Neuronal stem cell (in vitro differentiated cells): ENCODE results near the gene NUDT14.

Experiments used
- DNase-seq: peaks from one replicate; pipeline ENCODE4 v3.0.0-alpha.2; 2013; ENCODE audit warnings: low spot score
- H2AFZ ChIP-seq: one replicate; pipeline ENCODE4 v1.6.1; 2013; ENCODE audit warnings: mild to moderate bottlenecking, low read length, inconsistent platforms
- H2AK5ac ChIP-seq: 2 replicates; pipeline ENCODE4 v1.6.1; 2013; ENCODE audit warnings: low read depth, mild to moderate bottlenecking, inconsistent platforms, low read length, moderate library complexity, mixed read lengths
- H2BK120ac ChIP-seq: 2 replicates; pipeline ENCODE4 v1.6.1; 2013; ENCODE audit warnings: low read depth, mild to moderate bottlenecking, inconsistent platforms, low read length, moderate library complexity, mixed read lengths
- H2BK12ac ChIP-seq: one replicate; pipeline ENCODE4 v1.6.1; 2013; ENCODE audit warnings: low read length, inconsistent platforms
- H2BK15ac ChIP-seq: 2 replicates; pipeline ENCODE4 v1.6.1; 2013; ENCODE audit warnings: mild to moderate bottlenecking, low read length, inconsistent platforms, mixed read lengths
- H2BK5ac ChIP-seq: one replicate; pipeline ENCODE4 v1.6.1; 2013; ENCODE audit warnings: inconsistent platforms, mild to moderate bottlenecking, low read length, moderate library complexity
- H3K14ac ChIP-seq: one replicate; pipeline ENCODE4 v1.6.1; 2013; ENCODE audit warnings: low read length, inconsistent platforms
- H3K18ac ChIP-seq: 2 replicates; pipeline ENCODE4 v1.6.1; 2013; ENCODE audit warnings: low read length, inconsistent platforms
- H3K23ac ChIP-seq: 2 replicates; pipeline ENCODE4 v1.6.1; 2013; ENCODE audit warnings: low read depth, mild to moderate bottlenecking, mixed read lengths, low read length, inconsistent platforms; ENCODE audit not compliant: poor library complexity
- H3K27ac ChIP-seq: replicated peaks from 3 replicates; pipeline ENCODE4 v1.5.1; 2013; ENCODE audit warnings: low read length, inconsistent platforms
- H3K27me3 ChIP-seq, 3 experiments: 2 replicates each; pipeline ENCODE4 v1.6.1; 2013; ENCODE audit warnings: low read length in 3 of 3, mild to moderate bottlenecking in 2 of 3, inconsistent platforms in 1 of 3, low read depth in 1 of 3, mixed read lengths in 1 of 3, moderate library complexity in 1 of 3; ENCODE audit not compliant: control insufficient read depth in 3 of 3, insufficient read depth in 3 of 3
- H3K36me3 ChIP-seq, 2 donors: replicated peaks in 1 of 2; 2 replicates each; pipeline ENCODE4 v1.6.1; 2013; ENCODE audit warnings: low read length in 2 of 2; ENCODE audit not compliant: control insufficient read depth in 2 of 2, insufficient read depth in 2 of 2
- H3K4ac ChIP-seq: 2 replicates; pipeline ENCODE4 v1.6.1; 2013; ENCODE audit warnings: inconsistent platforms, mild to moderate bottlenecking, low read length, moderate library complexity
- H3K4me1 ChIP-seq, 2 donors: 1 replicate in 1 of 2; 2 replicates in 1 of 2; pipeline ENCODE4 v1.6.1; 2013; ENCODE audit warnings: low read length in 2 of 2, low read depth in 1 of 2; ENCODE audit not compliant: control insufficient read depth in 2 of 2, insufficient read depth in 1 of 2
- H3K4me2 ChIP-seq: one replicate; pipeline ENCODE4 v1.6.1; 2013; ENCODE audit warnings: mild to moderate bottlenecking, low read length, inconsistent platforms; ENCODE audit not compliant: insufficient read depth, poor library complexity, severe bottlenecking
- H3K4me3 ChIP-seq, 2 donors: 2 replicates each; pipeline ENCODE4 v1.5.1; 2013; ENCODE audit warnings: low read length in 2 of 2, mild to moderate bottlenecking in 2 of 2, inconsistent platforms in 1 of 2, moderate library complexity in 1 of 2
- H3K79me1 ChIP-seq: one replicate; pipeline ENCODE4 v1.6.1; 2013; ENCODE audit warnings: low read depth, mild to moderate bottlenecking, inconsistent platforms, low read length, moderate library complexity
- H3K9ac ChIP-seq: one replicate; pipeline ENCODE4 v1.6.1; 2013; ENCODE audit warnings: mild to moderate bottlenecking, low read depth, low read length, inconsistent platforms; ENCODE audit not compliant: poor library complexity
- H3K9me3 ChIP-seq, 2 donors: replicated peaks in 1 of 2; 2 replicates each; pipeline versions ENCODE3 to v1.6.1; 2013; ENCODE audit warnings: low read length in 2 of 2, mild to moderate bottlenecking in 2 of 2, inconsistent platforms in 1 of 2, low read depth in 1 of 2, mixed read lengths in 1 of 2, moderate library complexity in 1 of 2; ENCODE audit not compliant: control insufficient read depth in 2 of 2, insufficient read depth in 1 of 2
- H4K8ac ChIP-seq: one replicate; pipeline ENCODE4 v1.6.1; 2013; ENCODE audit warnings: low read depth, mild to moderate bottlenecking, inconsistent platforms, low read length, moderate library complexity
- H4K91ac ChIP-seq: one replicate; pipeline ENCODE4 v1.6.1; 2013; ENCODE audit warnings: low read length, low read depth, mild to moderate bottlenecking, inconsistent platforms; ENCODE audit not compliant: poor library complexity
- WGBS, 2 donors: extraction: QIAGEN DNeasy Blood & Tissue Kit; methylation state at CpG; one replicate each; pipeline ENCODE4 v1.1.7; 2013; ENCODE audit warnings: missing lambda C conversion rate in 2 of 2, mixed read lengths in 1 of 2; ENCODE audit not compliant: insufficient read length in 2 of 2, insufficient replicate concordance in 1 of 2; ENCODE audit errors: extremely low coverage in 2 of 2; 5-methylcytosine and 5-hydroxymethylcytosine counted together

NUDT14 gene

GRCh38 chr14:105211086-105211757 lies 30.1 kb upstream of the NUDT14 start:
- WGBS, 2 donors: no CpG with 5 or more reads among the region's 23 CpGs
- no peak overlapping the region for H2BK15ac ChIP-seq
- H3K4me1 ChIP-seq: no peaks in the 10 kb centered on the region
- no peak overlapping the region for H3K4me2 ChIP-seq
- H3K14ac ChIP-seq: peak overlapping the region; percentile 71
- H2BK5ac ChIP-seq: peak overlapping the region; percentile 75
- peak overlapping the region; percentile 44 for H3K9ac ChIP-seq
- H2BK12ac ChIP-seq: no peak overlapping the region
- no peak for DNase-seq
- no peak overlapping the region for H3K27ac ChIP-seq
- H4K91ac ChIP-seq: no peak overlapping the region
- H3K9me3 ChIP-seq: peaks cover 0 to 8% of the 10 kb centered on the region in 2 donors
- H3K36me3 ChIP-seq: peaks cover 17% of the 10 kb centered on the region in 2 donors
- no peak overlapping the region for H2BK120ac ChIP-seq
- H3K27me3 ChIP-seq: no peaks in the 10 kb centered on the region
- no peak overlapping the region for H4K8ac ChIP-seq
- no peak overlapping the region for H3K4ac ChIP-seq
- no peak overlapping the region for H2AK5ac ChIP-seq
- peak overlapping the region; percentile 11 for H3K18ac ChIP-seq
- peak overlapping the region; percentile 55 for H3K23ac ChIP-seq
- H2AFZ ChIP-seq: no peak overlapping the region
- H3K4me3 ChIP-seq: no peak overlapping the region
- peaks cover 12% of the 10 kb centered on the region for H3K79me1 ChIP-seq

GRCh38 chr14:105210266-105211025 lies 29.3 kb upstream of the NUDT14 start:
- H3K27ac ChIP-seq: no peak overlapping the region
- H2BK5ac ChIP-seq: no peak overlapping the region
- no peak overlapping the region for H2AFZ ChIP-seq
- H2BK120ac ChIP-seq: no peak overlapping the region
- no peak overlapping the region for H3K4me2 ChIP-seq
- H3K14ac ChIP-seq: no peak overlapping the region
- peaks cover 13 to 16% of the 10 kb centered on the region in 2 donors for H3K36me3 ChIP-seq
- H2AK5ac ChIP-seq: no peak overlapping the region
- no peak for DNase-seq
- H2BK12ac ChIP-seq: no peak overlapping the region
- WGBS, 2 donors: no CpG with 5 or more reads among the region's 30 CpGs
- no peak overlapping the region for H3K9ac ChIP-seq
- no peak overlapping the region for H3K4me3 ChIP-seq
- no peak overlapping the region for H4K8ac ChIP-seq
- no peak overlapping the region for H4K91ac ChIP-seq
- H3K4ac ChIP-seq: no peak overlapping the region
- peaks cover 11% of the 10 kb centered on the region for H3K79me1 ChIP-seq
- no peak overlapping the region for H2BK15ac ChIP-seq
- H3K23ac ChIP-seq: no peak overlapping the region
- peaks cover 0 to 4% of the 10 kb centered on the region in 2 donors for H3K9me3 ChIP-seq
- no peaks in the 10 kb centered on the region for H3K4me1 ChIP-seq
- no peaks in the 10 kb centered on the region for H3K27me3 ChIP-seq
- no peak overlapping the region for H3K18ac ChIP-seq

GRCh38 chr14:105209646-105210045 lies 28.5 kb upstream of the NUDT14 start:
- no peak overlapping the region for H2BK12ac ChIP-seq
- no peaks in the 10 kb centered on the region for H3K27me3 ChIP-seq
- H2AK5ac ChIP-seq: no peak overlapping the region
- no peak overlapping the region for H3K4ac ChIP-seq
- peaks cover 7 to 16% of the 10 kb centered on the region in 2 donors for H3K36me3 ChIP-seq
- H3K27ac ChIP-seq: no peak overlapping the region
- no peak overlapping the region for H2BK15ac ChIP-seq
- H2BK5ac ChIP-seq: no peak overlapping the region
- H3K4me3 ChIP-seq: peak overlapping the region in 1 of 2 donors; percentile 16
- H2AFZ ChIP-seq: no peak overlapping the region
- H3K79me1 ChIP-seq: peaks cover 7% of the 10 kb centered on the region
- peak overlapping the region; percentile 71 for H3K14ac ChIP-seq
- H3K23ac ChIP-seq: no peak overlapping the region
- no peak for DNase-seq
- no peaks in the 10 kb centered on the region for H3K9me3 ChIP-seq
- WGBS, 2 donors: no CpG with 5 or more reads among the region's 16 CpGs
- H3K18ac ChIP-seq: no peak overlapping the region
- peak overlapping the region; percentile 65 for H4K8ac ChIP-seq
- H3K4me1 ChIP-seq: no peaks in the 10 kb centered on the region
- no peak overlapping the region for H3K9ac ChIP-seq
- no peak overlapping the region for H3K4me2 ChIP-seq
- H4K91ac ChIP-seq: no peak overlapping the region
- no peak overlapping the region for H2BK120ac ChIP-seq

GRCh38 chr14:105209091-105209490 lies 28.0 kb upstream of the NUDT14 start:
- H4K91ac ChIP-seq: no peak overlapping the region
- no peak overlapping the region for H2AK5ac ChIP-seq
- peaks cover 0 to 2% of the 10 kb centered on the region in 2 donors for H3K9me3 ChIP-seq
- no peak overlapping the region for H2BK5ac ChIP-seq
- H2BK15ac ChIP-seq: no peak overlapping the region
- no peak overlapping the region for H3K18ac ChIP-seq
- H3K27me3 ChIP-seq: no peaks in the 10 kb centered on the region
- H3K4me3 ChIP-seq: no peak overlapping the region
- H3K27ac ChIP-seq: no peak overlapping the region
- H3K36me3 ChIP-seq: peaks cover 6 to 16% of the 10 kb centered on the region in 2 donors
- H2BK12ac ChIP-seq: no peak overlapping the region
- no peak overlapping the region for H3K9ac ChIP-seq
- no peak overlapping the region for H2AFZ ChIP-seq
- H3K23ac ChIP-seq: no peak overlapping the region
- peak overlapping the region; percentile 6 for H3K14ac ChIP-seq
- no peak overlapping the region for H2BK120ac ChIP-seq
- no peaks in the 10 kb centered on the region for H3K4me1 ChIP-seq
- WGBS, 2 donors: no CpG with 5 or more reads among the region's 8 CpGs
- DNase-seq: no peak
- peaks cover 7% of the 10 kb centered on the region for H3K79me1 ChIP-seq
- no peak overlapping the region for H3K4me2 ChIP-seq
- H3K4ac ChIP-seq: no peak overlapping the region
- H4K8ac ChIP-seq: peak overlapping the region; percentile 65
